ENCODE data around the gene IPMK. TPM values are rescaled to one million over a fixed set of nuclear protein-coding genes. Genes with fewer than 3 reads are reported as not detected.
"Not testable (repeated sequence)": the region's sequence is repeated elsewhere in the genome, so short reads cannot be mapped to it uniquely, and the experiment has no call there.

The IPMK gene
- total RNA-seq, 1 donor from 2014 or later, result 14.3 TPM

DNA sequence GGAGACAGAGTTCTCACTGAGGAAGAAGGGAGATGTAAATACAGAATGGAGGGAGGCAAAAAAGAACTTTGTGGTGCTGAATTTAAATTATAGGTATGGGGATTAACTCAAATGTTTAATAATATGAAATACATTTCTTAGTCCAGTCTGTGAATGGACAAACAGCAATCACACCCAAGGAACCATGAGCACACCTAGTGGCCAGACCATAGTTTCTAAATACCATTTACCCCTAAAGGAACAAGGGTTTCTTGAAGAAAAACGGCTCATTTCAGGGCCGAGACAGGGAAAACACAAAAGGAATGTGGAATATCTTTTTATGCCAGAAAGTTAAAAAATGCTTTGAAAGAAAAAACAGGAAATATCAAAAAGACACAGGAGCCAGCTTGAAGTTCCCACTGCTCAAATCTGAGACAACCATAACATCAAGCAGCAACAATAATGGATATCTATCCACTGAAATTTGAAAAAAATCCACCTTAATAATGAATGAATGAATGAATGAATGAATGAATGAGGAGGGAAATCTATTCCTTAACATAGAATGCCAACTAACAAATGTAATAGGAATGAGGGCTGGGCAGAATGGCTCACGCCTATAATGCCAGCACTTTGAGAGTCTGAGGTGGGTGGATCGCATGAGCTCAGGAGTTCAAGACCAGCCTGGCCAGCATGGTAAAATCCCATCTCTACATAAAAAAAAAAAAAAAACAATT, 8.6 kb downstream of the IPMK start:
- no peak overlapping the region for H3K4me3 ChIP-seq
- H3K4me3 Mint-ChIP-seq, result no peak overlapping the region
- no peaks in the 10 kb centered on the region for H3K4me1 ChIP-seq
- H2AFZ ChIP-seq (replicated peaks), result no peak overlapping the region
- H3K79me2 ChIP-seq (ENCODE audit: low read depth), result peaks cover 17% of the 10 kb centered on the region
- DNase-seq (ENCODE audit: low spot score), result no peak
- H3K4me2 ChIP-seq, result no peak overlapping the region
- H3K4me1 Mint-ChIP-seq, result no peaks in the 10 kb centered on the region
- peaks cover 35% of the 10 kb centered on the region for H3K9me3 Mint-ChIP-seq
- no peaks in the 10 kb centered on the region for H3K27me3 ChIP-seq
- no peaks in the 10 kb centered on the region for H3K36me3 ChIP-seq
- no peaks in the 10 kb centered on the region for H3K9me3 ChIP-seq (ENCODE audit: low read depth)
- no peaks in the 10 kb centered on the region for H4K20me1 ChIP-seq (ENCODE audit: low read depth)
- peaks cover 30% of the 10 kb centered on the region for H3K36me3 Mint-ChIP-seq
- no peak overlapping the region for H3K27ac ChIP-seq
- no peak overlapping the region for H3K9ac ChIP-seq
- no peaks in the 10 kb centered on the region for H3F3A ChIP-seq (ENCODE audit: low read depth)
- H3K27ac Mint-ChIP-seq, result no peak overlapping the region
- TF ChIP-seq, protein P1, sequence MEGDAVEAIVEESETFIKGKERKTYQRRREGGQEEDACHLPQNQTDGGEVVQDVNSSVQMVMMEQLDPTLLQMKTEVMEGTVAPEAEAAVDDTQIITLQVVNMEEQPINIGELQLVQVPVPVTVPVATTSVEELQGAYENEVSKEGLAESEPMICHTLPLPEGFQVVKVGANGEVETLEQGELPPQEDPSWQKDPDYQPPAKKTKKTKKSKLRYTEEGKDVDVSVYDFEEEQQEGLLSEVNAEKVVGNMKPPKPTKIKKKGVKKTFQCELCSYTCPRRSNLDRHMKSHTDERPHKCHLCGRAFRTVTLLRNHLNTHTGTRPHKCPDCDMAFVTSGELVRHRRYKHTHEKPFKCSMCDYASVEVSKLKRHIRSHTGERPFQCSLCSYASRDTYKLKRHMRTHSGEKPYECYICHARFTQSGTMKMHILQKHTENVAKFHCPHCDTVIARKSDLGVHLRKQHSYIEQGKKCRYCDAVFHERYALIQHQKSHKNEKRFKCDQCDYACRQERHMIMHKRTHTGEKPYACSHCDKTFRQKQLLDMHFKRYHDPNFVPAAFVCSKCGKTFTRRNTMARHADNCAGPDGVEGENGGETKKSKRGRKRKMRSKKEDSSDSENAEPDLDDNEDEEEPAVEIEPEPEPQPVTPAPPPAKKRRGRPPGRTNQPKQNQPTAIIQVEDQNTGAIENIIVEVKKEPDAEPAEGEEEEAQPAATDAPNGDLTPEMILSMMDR (IDR thresholded peaks at IDR 0.05), result no peak
- peaks cover 5% of the 10 kb centered on the region for H3K27me3 Mint-ChIP-seq (ENCODE audit: insufficient read depth, low read depth)

DNA sequence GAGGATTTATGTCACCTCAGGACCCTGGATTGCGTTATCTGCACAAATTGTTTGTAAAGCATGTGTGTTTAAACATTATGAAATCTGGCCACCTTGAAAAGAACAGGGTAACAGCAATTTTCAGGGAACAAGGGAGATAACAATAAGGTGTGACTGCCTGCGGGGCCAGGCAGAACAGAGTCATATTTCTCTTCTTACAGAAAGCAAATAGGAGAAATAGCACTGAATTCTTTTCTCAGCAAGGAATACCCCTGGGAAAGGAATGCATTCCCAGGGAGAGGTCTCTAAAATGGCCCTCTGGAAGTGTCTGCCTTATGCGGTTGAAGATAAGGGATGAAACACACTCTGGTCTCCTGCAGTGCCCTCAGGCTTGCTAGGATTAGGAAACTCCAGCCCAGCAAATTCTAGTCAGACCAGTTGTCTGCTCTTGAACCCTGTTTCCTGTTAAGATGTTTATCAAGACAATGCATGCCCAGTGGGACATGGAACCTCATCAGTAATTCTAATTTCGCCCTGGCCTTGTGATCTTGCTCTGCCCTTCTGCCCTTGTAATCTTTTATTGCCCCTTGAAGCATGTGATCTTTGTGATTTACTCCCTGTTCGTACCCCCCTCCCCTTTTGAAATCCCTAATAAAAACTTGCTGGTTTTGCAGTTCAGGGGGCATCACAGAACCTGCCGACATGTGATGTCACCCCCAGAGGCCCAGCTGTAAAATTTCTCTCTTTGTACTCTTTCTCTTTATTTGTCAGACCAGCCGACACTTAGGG, 11.5 kb downstream of the IPMK start:
- peaks cover 15% of the 10 kb centered on the region for H3K79me2 ChIP-seq (ENCODE audit: low read depth)
- H3K27ac ChIP-seq; H2AFZ ChIP-seq (replicated peaks); H4K20me1 ChIP-seq (ENCODE audit: low read depth); H3K4me1 Mint-ChIP-seq; H3K9me3 ChIP-seq (ENCODE audit: low read depth); DNase-seq (ENCODE audit: low spot score); H3K4me3 Mint-ChIP-seq; H3K27ac Mint-ChIP-seq; H3K27me3 Mint-ChIP-seq (ENCODE audit: insufficient read depth, low read depth); H3K4me1 ChIP-seq; H3K4me3 ChIP-seq; H3K9ac ChIP-seq; H3K36me3 ChIP-seq; H3F3A ChIP-seq (ENCODE audit: low read depth); H3K27me3 ChIP-seq; H3K4me2 ChIP-seq: not testable (repeated sequence)
- Mint-ChIP-seq H3K36me3 (peaks cover 36% of the 10 kb centered on the region), H3K9me3 (peaks cover 45% of the 10 kb centered on the region)

DNA sequence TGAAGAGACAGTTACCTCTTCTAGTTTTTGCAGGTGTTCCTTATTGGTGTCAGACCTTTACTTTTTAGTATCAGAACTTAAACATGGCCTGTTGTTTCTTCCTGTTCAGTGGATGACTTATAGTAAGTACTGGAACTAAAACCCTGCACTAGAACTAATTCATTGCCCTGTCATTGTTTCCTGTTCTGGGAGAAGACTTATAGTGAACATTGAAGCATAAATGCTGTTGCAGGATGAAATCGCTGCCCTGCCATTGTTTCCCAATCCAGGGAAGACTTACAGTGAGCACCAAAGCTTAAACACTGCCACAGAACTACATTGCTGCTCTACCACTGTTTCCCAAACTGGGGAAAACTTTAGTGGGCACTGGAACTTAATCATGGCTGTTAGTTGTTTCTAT, 13.1 kb downstream of the IPMK start:
- no peaks in the 10 kb centered on the region for H3K36me3 ChIP-seq
- no peak for DNase-seq (ENCODE audit: low spot score)
- H3K36me3 Mint-ChIP-seq, result peaks cover 36% of the 10 kb centered on the region
- no peak overlapping the region for H3K4me3 Mint-ChIP-seq
- no peak overlapping the region for H3K27ac Mint-ChIP-seq
- no peaks in the 10 kb centered on the region for H3F3A ChIP-seq (ENCODE audit: low read depth)
- no peak overlapping the region for H3K4me2 ChIP-seq
- peaks cover 7% of the 10 kb centered on the region for H3K79me2 ChIP-seq (ENCODE audit: low read depth)
- H3K27me3 Mint-ChIP-seq (ENCODE audit: insufficient read depth, low read depth), result peaks cover 5% of the 10 kb centered on the region
- H3K27ac ChIP-seq, result no peak overlapping the region
- no peak overlapping the region for H3K9ac ChIP-seq
- TF ChIP-seq, protein P1 (IDR thresholded peaks at IDR 0.05), result no peak
- no peak for TF ChIP-seq EZH2 (IDR thresholded peaks at IDR 0.05)
- TF ChIP-seq EZH2phosphoT487 (IDR thresholded peaks at IDR 0.05), result no peak
- no peak overlapping the region for H2AFZ ChIP-seq (replicated peaks)
- no peaks in the 10 kb centered on the region for H3K4me1 ChIP-seq
- no peaks in the 10 kb centered on the region for H3K9me3 ChIP-seq (ENCODE audit: low read depth)
- no peaks in the 10 kb centered on the region for H4K20me1 ChIP-seq (ENCODE audit: low read depth)
- H3K9me3 Mint-ChIP-seq, result peaks cover 40% of the 10 kb centered on the region
- no peak overlapping the region for H3K4me3 ChIP-seq
- H3K4me1 Mint-ChIP-seq, result no peaks in the 10 kb centered on the region
- H3K27me3 ChIP-seq, result no peaks in the 10 kb centered on the region

DNA sequence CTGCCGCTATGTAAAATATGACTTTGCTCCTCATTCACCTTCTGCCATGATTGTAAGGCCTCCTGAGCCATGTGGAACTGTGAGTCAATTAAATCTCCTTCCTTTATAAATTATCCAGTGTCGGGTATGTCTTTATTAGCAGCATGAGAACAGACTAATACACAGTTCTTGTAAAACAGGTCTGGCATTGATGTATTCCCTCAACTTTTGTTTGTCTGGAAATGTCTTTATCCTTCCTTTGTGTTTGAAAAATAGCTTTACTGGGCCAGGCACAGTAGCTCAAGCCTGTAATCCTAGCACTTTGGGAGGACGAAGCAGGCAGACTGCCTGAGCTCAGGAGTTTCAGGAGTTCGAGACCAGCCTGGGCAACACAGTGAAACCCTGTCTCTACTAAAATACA, 14.5 kb downstream of the IPMK start:
- H2AFZ ChIP-seq (replicated peaks), result no peak overlapping the region
- no peak for DNase-seq (ENCODE audit: low spot score)
- H3K27ac ChIP-seq, result no peak overlapping the region
- H3K4me3 ChIP-seq, result no peak overlapping the region
- Mint-ChIP-seq H3K27me3 (ENCODE audit: insufficient read depth, low read depth) (peaks cover 5% of the 10 kb centered on the region), H3K27ac (no peak overlapping the region), H3K4me3 (no peak overlapping the region), H3K36me3 (peaks cover 28% of the 10 kb centered on the region), H3K4me1 (no peaks in the 10 kb centered on the region), H3K9me3 (peaks cover 38% of the 10 kb centered on the region)
- H3K36me3 ChIP-seq, result no peaks in the 10 kb centered on the region
- no peaks in the 10 kb centered on the region for H3K9me3 ChIP-seq (ENCODE audit: low read depth)
- no peaks in the 10 kb centered on the region for H3K27me3 ChIP-seq
- no peaks in the 10 kb centered on the region for H3K4me1 ChIP-seq
- H4K20me1 ChIP-seq (ENCODE audit: low read depth), result no peaks in the 10 kb centered on the region
- H3F3A ChIP-seq (ENCODE audit: low read depth), result no peaks in the 10 kb centered on the region
- H3K79me2 ChIP-seq (ENCODE audit: low read depth), result no peaks in the 10 kb centered on the region
- H3K4me2 ChIP-seq, result no peak overlapping the region
- H3K9ac ChIP-seq, result no peak overlapping the region
- TF ChIP-seq EZH2phosphoT487 (IDR thresholded peaks at IDR 0.05) (no peak), EZH2 (IDR thresholded peaks at IDR 0.05) (no peak)
- TF ChIP-seq, protein P1 (IDR thresholded peaks at IDR 0.05), result no peak

DNA sequence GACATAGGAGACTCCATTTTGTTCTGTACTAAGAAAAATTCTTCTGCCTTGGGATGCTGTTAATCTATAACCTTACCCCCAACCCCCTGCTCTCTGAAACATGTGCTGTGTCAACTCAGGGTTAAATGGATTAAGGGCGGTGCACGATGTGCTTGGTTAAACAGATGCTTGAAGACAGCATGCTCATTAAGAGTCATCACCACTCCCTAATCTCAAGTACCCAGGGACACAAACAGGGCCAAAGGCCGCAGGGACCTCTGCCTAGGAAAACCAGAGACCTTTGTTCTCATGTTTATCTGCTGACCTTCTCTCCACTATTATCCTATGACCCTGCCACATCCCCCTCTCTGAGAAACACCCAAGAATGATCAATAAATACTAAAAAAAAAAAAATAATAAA, 23.0 kb downstream of the IPMK start:
- H3K79me2 ChIP-seq (ENCODE audit: low read depth), result peaks cover 11% of the 10 kb centered on the region
- not testable (repeated sequence) for H3K27me3 ChIP-seq; H3K4me3 Mint-ChIP-seq; H3K4me1 ChIP-seq; H4K20me1 ChIP-seq (ENCODE audit: low read depth); H2AFZ ChIP-seq (replicated peaks); H3K4me3 ChIP-seq; H3F3A ChIP-seq (ENCODE audit: low read depth); H3K4me2 ChIP-seq; H3K4me1 Mint-ChIP-seq; DNase-seq (ENCODE audit: low spot score); H3K27me3 Mint-ChIP-seq (ENCODE audit: insufficient read depth, low read depth); H3K36me3 ChIP-seq; H3K27ac ChIP-seq; H3K9me3 ChIP-seq (ENCODE audit: low read depth); H3K27ac Mint-ChIP-seq; H3K9ac ChIP-seq
- Mint-ChIP-seq H3K9me3 (peaks cover 40% of the 10 kb centered on the region), H3K36me3 (peaks cover 19% of the 10 kb centered on the region)
